Measurements from ENCODE around the gene CELF2. TPM values are rescaled to one million over a fixed set of nuclear protein-coding genes. Genes with fewer than 3 reads are reported as not detected.

Gene CELF2
- total RNA-seq, 4 donors from 2014 or later, result 8.7 to 28.6 (median 22.9) TPM

- DNase-seq (ENCODE audit: low spot score in 2 of 2), result no peak
- H3K27me3 ChIP-seq, result no peaks in the 10 kb centered on the region
- no peak for TF ChIP-seq POLR2A (IDR thresholded peaks at IDR 0.05)
- TF ChIP-seq CTCF (IDR thresholded peaks at IDR 0.05), result no peak
- TF ChIP-seq EP300 (IDR thresholded peaks at IDR 0.05), result no peak
- no peak for TF ChIP-seq POLR2AphosphoS5 (IDR thresholded peaks at IDR 0.05)
- no peak overlapping the region for H3K4me3 ChIP-seq
- H3K36me3 ChIP-seq, result no peaks in the 10 kb centered on the region
- H3K9me3 ChIP-seq, result no peaks in the 10 kb centered on the region
- H3K27ac ChIP-seq, result peak overlapping the region; percentile 79
- peaks cover 35% of the 10 kb centered on the region for H3K4me1 ChIP-seq
- 0% methylated on average over 1 of the region's 1 CpG for WGBS
These were observed 31.1 kb downstream of the CELF2 start for GRCh38 chr10:11048707-11049278.

- TF ChIP-seq EP300 (IDR thresholded peaks at IDR 0.05), result no peak
- no peak for TF ChIP-seq CTCF (IDR thresholded peaks at IDR 0.05)
- TF ChIP-seq POLR2A (IDR thresholded peaks at IDR 0.05), result no peak
- TF ChIP-seq POLR2AphosphoS5 (IDR thresholded peaks at IDR 0.05), result no peak
- peaks cover 35% of the 10 kb centered on the region for H3K4me1 ChIP-seq
- no peaks in the 10 kb centered on the region for H3K27me3 ChIP-seq
- no peaks in the 10 kb centered on the region for H3K36me3 ChIP-seq
- no peak overlapping the region for H3K27ac ChIP-seq
- WGBS, result 76% methylated on average over 5 of the region's 5 CpGs
- H3K9me3 ChIP-seq, result no peaks in the 10 kb centered on the region
- H3K4me3 ChIP-seq, result no peak overlapping the region
- no peak for DNase-seq (ENCODE audit: low spot score in 2 of 2)
These were observed 32.1 kb downstream of the CELF2 start for GRCh38 chr10:11049806-11050205.

GRCh38 chr10:11050301-11051287 lies 32.9 kb downstream of the CELF2 start:
- no peak for TF ChIP-seq EP300 (IDR thresholded peaks at IDR 0.05)
- no peak for TF ChIP-seq CTCF (IDR thresholded peaks at IDR 0.05)
- no peak for TF ChIP-seq POLR2AphosphoS5 (IDR thresholded peaks at IDR 0.05)
- no peak for TF ChIP-seq POLR2A (IDR thresholded peaks at IDR 0.05)
- DNase-seq (ENCODE audit: low spot score in 2 of 2), result no peak
- no peak overlapping the region for H3K4me3 ChIP-seq
- H3K36me3 ChIP-seq, result no peaks in the 10 kb centered on the region
- no peaks in the 10 kb centered on the region for H3K27me3 ChIP-seq
- H3K9me3 ChIP-seq, result no peaks in the 10 kb centered on the region
- no peak overlapping the region for H3K27ac ChIP-seq
- H3K4me1 ChIP-seq, result peaks cover 35% of the 10 kb centered on the region
- WGBS, result 65% methylated on average over 10 of the region's 10 CpGs

GRCh38 chr10:11057018-11057417 lies 39.3 kb downstream of the CELF2 start:
- no peak for DNase-seq (ENCODE audit: low spot score in 2 of 2)
- TF ChIP-seq POLR2A (IDR thresholded peaks at IDR 0.05), result no peak
- TF ChIP-seq CTCF (IDR thresholded peaks at IDR 0.05), result no peak
- TF ChIP-seq POLR2AphosphoS5 (IDR thresholded peaks at IDR 0.05), result no peak
- no peak for TF ChIP-seq EP300 (IDR thresholded peaks at IDR 0.05)
- Histone ChIP-seq H3K27me3 (no peaks in the 10 kb centered on the region), H3K4me1 (no peaks in the 10 kb centered on the region), H3K9me3 (peaks cover 2% of the 10 kb centered on the region), H3K36me3 (no peaks in the 10 kb centered on the region), H3K27ac (no peak overlapping the region), H3K4me3 (no peak overlapping the region)
- WGBS, result 81% methylated on average over 6 of the region's 6 CpGs

- Histone ChIP-seq H3K36me3 (no peaks in the 10 kb centered on the region), H3K27me3 (no peaks in the 10 kb centered on the region), H3K9me3 (peaks cover 4% of the 10 kb centered on the region), H3K27ac (no peak overlapping the region), H3K4me1 (no peaks in the 10 kb centered on the region), H3K4me3 (no peak overlapping the region)
- WGBS, result 85% methylated on average over 6 of the region's 6 CpGs
- TF ChIP-seq POLR2A (IDR thresholded peaks at IDR 0.05) (no peak), POLR2AphosphoS5 (IDR thresholded peaks at IDR 0.05) (no peak), CTCF (IDR thresholded peaks at IDR 0.05) (no peak), EP300 (IDR thresholded peaks at IDR 0.05) (no peak)
- DNase-seq (ENCODE audit: low spot score in 2 of 2), result no peak
These were observed 39.8 kb downstream of the CELF2 start for GRCh38 chr10:11057448-11057847.

Data from suprapubic skin (tissue), 4 donors.